ENCODE data around the gene SH3GLB1. TPM values are rescaled to one million over a fixed set of nuclear protein-coding genes. Genes with fewer than 3 reads are reported as not detected.

SH3GLB1 gene
- polyA plus RNA-seq, 5 donors = 83.0 to 115 (median 102) TPM

- no peak for DNase-seq
Measured at GRCh38 chr1:86768554-86768953, 64.2 kb downstream of the SH3GLB1 start.

DNA sequence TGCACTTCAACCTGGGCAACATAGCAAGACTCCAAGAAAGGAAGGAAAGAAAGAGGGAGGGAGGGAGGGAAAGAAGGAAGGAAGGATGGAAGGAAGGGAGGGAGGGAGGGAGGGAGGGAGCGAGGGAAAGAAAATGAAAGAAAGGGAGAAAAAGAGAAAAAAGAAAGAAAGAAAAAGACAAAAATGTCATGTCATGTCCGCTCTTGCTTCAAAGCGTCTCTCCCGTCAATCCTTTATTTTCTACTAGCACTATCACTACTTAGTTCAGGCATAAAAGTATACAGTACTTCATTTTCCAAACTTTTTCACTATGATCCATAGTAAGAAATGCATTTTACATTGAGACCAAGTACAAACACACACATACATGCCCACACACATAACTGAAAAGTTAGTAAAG lies 64.7 kb downstream of the SH3GLB1 start:
- DNase-seq = no peak

- DNase-seq = no peak
Measured at GRCh38 chr1:86773341-86774288, 69.2 kb downstream of the SH3GLB1 start.

GRCh38 chr1:86774305-86775295 lies 70.2 kb downstream of the SH3GLB1 start:
- peak; percentile 67 to 76 for DNase-seq

DNA sequence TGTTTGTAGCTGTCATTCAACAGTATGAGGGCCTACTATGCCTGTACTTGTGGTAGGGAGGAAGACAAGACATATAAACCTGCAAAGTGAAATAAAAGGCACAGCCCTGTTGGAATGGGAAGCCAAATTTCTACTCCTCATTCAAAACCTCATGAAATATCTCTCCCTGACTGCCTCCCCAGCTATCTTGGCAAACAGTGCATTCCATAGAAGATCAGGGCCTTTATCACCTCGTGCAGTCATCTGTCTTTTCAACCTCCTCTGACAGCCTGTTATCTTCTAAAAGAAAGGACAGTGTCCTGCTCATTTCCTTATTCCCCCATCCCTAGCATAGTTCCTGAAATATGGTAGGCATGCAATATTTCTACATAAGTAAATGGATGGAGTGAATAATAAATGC lies 71.0 kb downstream of the SH3GLB1 start:
- DNase-seq = no peak

- no peak for DNase-seq
Measured at GRCh38 chr1:86776108-86776507, 71.7 kb downstream of the SH3GLB1 start.

GRCh38 chr1:86778569-86779239 lies 74.3 kb downstream of the SH3GLB1 start:
- DNase-seq = no peak

GRCh38 chr1:86779308-86780191 lies 75.2 kb downstream of the SH3GLB1 start:
- DNase-seq = peak; percentile 38 to 44

DNA sequence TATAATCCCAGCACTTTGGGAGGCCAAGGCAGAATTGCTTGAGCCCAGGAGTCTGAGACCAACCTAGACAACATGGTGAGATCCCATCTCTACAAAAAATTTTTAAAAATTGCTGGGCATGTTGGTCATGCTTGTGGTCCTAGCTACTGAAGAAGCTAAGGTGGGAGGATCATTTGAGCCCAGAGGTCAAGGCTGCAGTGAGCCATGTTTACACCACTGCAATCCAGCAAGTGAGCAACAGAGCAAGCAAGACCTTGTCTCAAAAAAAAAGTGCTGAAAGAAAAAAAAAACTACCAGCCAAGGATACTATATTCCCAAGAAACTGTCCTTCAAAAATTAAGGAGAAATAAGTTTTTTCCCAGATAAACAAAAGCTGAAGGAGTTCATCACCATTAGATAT lies 78.1 kb downstream of the SH3GLB1 start:
- DNase-seq = no peak

- no peak for DNase-seq
Measured at GRCh38 chr1:86787621-86788020, 83.2 kb downstream of the SH3GLB1 start.

GRCh38 chr1:86788300-86789206 lies 84.2 kb downstream of the SH3GLB1 start:
- no peak for DNase-seq

GRCh38 chr1:86795316-86795715 lies 90.9 kb downstream of the SH3GLB1 start:
- no peak for DNase-seq

Other genes with a start within 250 kb of the SH3GLB1 start
- 1 to 10 TPM in 1 of 5 donors, not detected in 4; 1.1 TPM for gene CLCA1, start 235.6 kb upstream of the SH3GLB1 start, polyA plus RNA-seq (ENCODE audit: insufficient read depth in 1 of 5, insufficient read length in 5 of 5, low replicate concordance in 1 of 5)
- not detected for gene CLCA4, start 157.5 kb upstream of the SH3GLB1 start, polyA plus RNA-seq (ENCODE audit: insufficient read depth in 1 of 5, insufficient read length in 5 of 5, low replicate concordance in 1 of 5)
- 100 to 1,000 TPM; 253 to 300 (median 294) TPM for gene SELENOF, start 209.6 kb downstream of the SH3GLB1 start, polyA plus RNA-seq (ENCODE audit: insufficient read depth in 1 of 5, insufficient read length in 5 of 5, low replicate concordance in 1 of 5)
- gene HS2ST1, start 210.1 kb downstream of the SH3GLB1 start, polyA plus RNA-seq (ENCODE audit: insufficient read depth in 1 of 5, insufficient read length in 5 of 5, low replicate concordance in 1 of 5) = 100 to 1,000 TPM in 1 of 5 donors, 10 to 100 TPM in 4; 48.1 to 119 (median 89.6) TPM